Esophagus muscularis mucosa (tissue), 4 donors: ENCODE results near the gene LACTBL1. TPM values are rescaled to one million over a fixed set of nuclear protein-coding genes. Genes with fewer than 3 reads are reported as not detected.

Experiments
- DNase-seq: peaks from one replicate; pipeline ENCODE4 v3.0.0-alpha.2; 2017; ENCODE audit errors: extremely low spot score
- H3K27ac ChIP-seq, 4 donors: fragments of 200-600 bp; sonication (generic); replicated peaks in 1 of 4; 1 replicate in 3 of 4; 2 replicates in 1 of 4; pipeline ENCODE4 v1.5.1; 2016 to 2019; ENCODE audit warnings: mild to moderate bottlenecking in 1 of 4
- H3K27me3 ChIP-seq, 4 donors: fragments of 200-600 bp; sonication (generic); one replicate each; pipeline versions ENCODE4 v1.5.1 to v1.6.0; 2016 to 2019
- H3K36me3 ChIP-seq, 4 donors: fragments of 200-600 bp; sonication (generic); one replicate each; pipeline ENCODE4 v1.5.1; 2016 to 2019
- H3K4me1 ChIP-seq, 4 donors: fragments of 200-600 bp; sonication (generic); one replicate each; pipeline ENCODE4 v1.5.1; 2016 to 2019
- H3K4me3 ChIP-seq, 4 donors: fragments of 200-600 bp; sonication (generic); 1 replicate in 2 of 4; 2 replicates in 2 of 4; pipeline ENCODE4 v1.5.1; 2016 to 2019; ENCODE audit warnings: mild to moderate bottlenecking in 4 of 4, moderate library complexity in 1 of 4
- H3K9me3 ChIP-seq, 4 donors: fragments of 200-600 bp; sonication (generic); 1 replicate in 3 of 4; 2 replicates in 1 of 4; pipeline ENCODE4 v1.5.1; 2016 to 2019
- EP300 ChIP-seq: sonication (generic); formaldehyde crosslinking; IDR thresholded peaks from one replicate; pipeline ENCODE4 v1.6.1; 2017; ENCODE audit warnings: antibody characterized with exemption
- POLR2A ChIP-seq: fragments of 450-650 bp; IDR thresholded peaks from one replicate; pipeline ENCODE4 v1.6.1; 2017; ENCODE audit warnings: antibody characterized with exemption, moderate library complexity, mild to moderate bottlenecking, low read depth
- POLR2AphosphoS5 ChIP-seq, 2 donors: sonication (generic); formaldehyde crosslinking; IDR thresholded peaks; one replicate each; pipeline ENCODE4 v1.6.1; 2017; ENCODE audit warnings: antibody characterized with exemption in 2 of 2
- WGBS: methylation state at CpG from one replicate; pipeline ENCODE4 v1.1.5; 2018; 5-methylcytosine and 5-hydroxymethylcytosine counted together
- intact Hi-C: fragments of 100-400 bp; cut with DNase I; formaldehyde crosslinking; loops from one replicate; pipeline ENCODE4 v1.15.1; 2023
- total RNA-seq, 4 donors: library from RNA; depleted of rRNA; stranded (reverse); fragments of >200 nt; gene quantifications; one replicate each; pipeline versions ENCODE4 v1.1.0 to v1.2.1, GENCODE V29; 2016
- TF ChIP-seq, protein P1 (sequence below), 3 experiments: fragments of 200-600 bp in 2 of 3; fragments of 450-650 bp in 1 of 3; sonication (generic) in 2 of 3; IDR thresholded peaks; one replicate each; pipeline ENCODE4 v1.5.1; 2017 to 2019; ENCODE audit warnings: antibody characterized with exemption in 3 of 3, mild to moderate bottlenecking in 2 of 3, moderate library complexity in 1 of 3

Gene LACTBL1
- total RNA-seq, 4 donors from 2014 or later = not detected

DNA sequence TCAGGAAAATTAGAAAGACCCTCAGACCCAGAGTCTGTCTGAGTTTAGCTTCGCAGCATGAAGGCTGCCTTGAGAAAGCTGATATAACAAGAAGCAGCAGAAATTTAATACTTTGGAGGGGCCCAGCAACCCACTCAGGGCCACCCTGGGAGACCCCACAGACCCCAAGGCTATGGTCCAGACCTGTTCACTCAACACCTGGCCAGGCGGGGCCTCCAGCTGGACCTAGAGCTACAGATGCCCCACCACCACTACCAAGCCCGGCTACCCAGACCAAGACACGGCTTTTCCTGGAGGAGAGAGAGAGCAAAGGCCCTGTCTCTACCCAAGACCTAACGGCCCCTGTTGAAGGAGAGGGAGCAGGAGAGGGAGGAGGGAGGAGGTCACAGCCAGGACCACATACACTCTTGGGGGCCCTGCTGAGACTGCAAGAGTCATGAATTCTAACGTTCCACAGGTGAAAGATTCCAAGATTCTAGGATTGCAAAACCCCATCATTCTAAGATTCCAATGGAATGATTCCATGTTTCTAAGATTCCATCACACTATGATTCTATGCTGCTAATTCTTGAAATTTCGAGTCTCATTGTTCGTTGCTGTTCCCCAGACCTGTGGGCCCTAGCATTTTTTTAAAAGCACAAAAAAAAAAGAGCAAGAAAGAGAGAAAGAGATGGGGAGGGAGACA lies 53.2 kb downstream of the LACTBL1 start:
- peaks cover 0 to 19% (median 0%) of the 10 kb centered on the region in 4 donors for H3K27me3 ChIP-seq
- DNase-seq = no peak
- H3K4me1 ChIP-seq = peaks cover 8 to 27% (median 15%) of the 10 kb centered on the region in 4 donors
- no peak overlapping the region for H3K27ac ChIP-seq
- H3K4me3 ChIP-seq = no peak overlapping the region
- intact Hi-C loops = no loop called here
- TF ChIP-seq POLR2A (no peak), EP300 (no peak), POLR2AphosphoS5 (IDR thresholded peaks at IDR 0.05) (no peak)
- TF ChIP-seq, protein P1, sequence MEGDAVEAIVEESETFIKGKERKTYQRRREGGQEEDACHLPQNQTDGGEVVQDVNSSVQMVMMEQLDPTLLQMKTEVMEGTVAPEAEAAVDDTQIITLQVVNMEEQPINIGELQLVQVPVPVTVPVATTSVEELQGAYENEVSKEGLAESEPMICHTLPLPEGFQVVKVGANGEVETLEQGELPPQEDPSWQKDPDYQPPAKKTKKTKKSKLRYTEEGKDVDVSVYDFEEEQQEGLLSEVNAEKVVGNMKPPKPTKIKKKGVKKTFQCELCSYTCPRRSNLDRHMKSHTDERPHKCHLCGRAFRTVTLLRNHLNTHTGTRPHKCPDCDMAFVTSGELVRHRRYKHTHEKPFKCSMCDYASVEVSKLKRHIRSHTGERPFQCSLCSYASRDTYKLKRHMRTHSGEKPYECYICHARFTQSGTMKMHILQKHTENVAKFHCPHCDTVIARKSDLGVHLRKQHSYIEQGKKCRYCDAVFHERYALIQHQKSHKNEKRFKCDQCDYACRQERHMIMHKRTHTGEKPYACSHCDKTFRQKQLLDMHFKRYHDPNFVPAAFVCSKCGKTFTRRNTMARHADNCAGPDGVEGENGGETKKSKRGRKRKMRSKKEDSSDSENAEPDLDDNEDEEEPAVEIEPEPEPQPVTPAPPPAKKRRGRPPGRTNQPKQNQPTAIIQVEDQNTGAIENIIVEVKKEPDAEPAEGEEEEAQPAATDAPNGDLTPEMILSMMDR (IDR thresholded peaks at IDR 0.05) = no peak
- 74% methylated on average over 8 of the region's 8 CpGs for WGBS
- no peaks in the 10 kb centered on the region for H3K9me3 ChIP-seq
- H3K36me3 ChIP-seq = no peaks in the 10 kb centered on the region

DNA sequence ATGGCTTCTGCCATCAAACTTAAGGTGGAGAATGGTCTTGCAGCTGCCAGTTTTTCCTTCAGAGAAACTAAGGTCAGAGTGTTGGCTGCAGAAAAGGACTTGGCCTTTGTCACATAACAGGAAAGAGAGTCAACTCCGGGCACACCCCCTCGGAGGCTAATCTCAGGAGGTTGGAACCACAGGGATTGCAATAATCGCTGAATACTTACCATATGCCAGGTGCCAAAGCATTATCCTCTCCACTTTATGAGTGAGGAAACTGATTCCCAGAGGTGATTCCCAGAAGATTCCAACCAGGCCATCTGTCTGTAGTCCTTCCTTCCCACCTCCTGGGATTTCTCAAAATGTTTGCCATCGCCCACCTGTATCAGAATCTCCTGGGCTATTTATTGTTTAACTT lies 54.0 kb downstream of the LACTBL1 start:
- 97% methylated on average over 3 of the region's 4 CpGs for WGBS
- Histone ChIP-seq H3K27ac (no peak overlapping the region), H3K36me3 (no peaks in the 10 kb centered on the region), H3K4me1 (peaks cover 8 to 27% (median 15%) of the 10 kb centered on the region in 4 donors), H3K4me3 (no peak overlapping the region), H3K27me3 (peaks cover 0 to 17% (median 0%) of the 10 kb centered on the region in 4 donors), H3K9me3 (no peaks in the 10 kb centered on the region)
- intact Hi-C loops = no loop called here
- DNase-seq = no peak
- TF ChIP-seq, protein P1 (IDR thresholded peaks at IDR 0.05) = no peak
- TF ChIP-seq EP300 (no peak), POLR2AphosphoS5 (IDR thresholded peaks at IDR 0.05) (no peak), POLR2A (no peak)

DNA sequence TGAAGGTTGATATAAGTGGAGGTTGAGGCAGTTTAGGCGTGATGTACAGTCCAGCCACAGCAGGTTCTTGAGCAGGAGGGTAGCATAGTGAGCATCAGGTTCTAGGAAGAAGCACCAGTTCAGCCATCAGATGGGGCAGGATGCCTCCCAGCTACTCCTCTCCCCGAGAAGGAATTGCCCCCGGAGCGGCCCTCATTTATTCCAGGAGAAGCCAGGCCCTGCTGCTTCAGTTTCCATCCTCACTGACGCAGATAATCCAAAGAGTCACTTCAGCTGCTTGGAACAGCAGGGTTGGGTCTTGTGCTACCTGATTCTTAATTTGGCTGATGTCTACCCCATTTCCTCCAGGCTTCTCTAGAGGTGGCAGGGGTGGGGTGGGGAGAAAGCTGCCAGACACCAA lies 54.7 kb downstream of the LACTBL1 start:
- peaks cover 0 to 21% (median 0%) of the 10 kb centered on the region in 4 donors for H3K27me3 ChIP-seq
- H3K9me3 ChIP-seq = no peaks in the 10 kb centered on the region
- H3K4me3 ChIP-seq = no peak overlapping the region
- H3K36me3 ChIP-seq = no peaks in the 10 kb centered on the region
- DNase-seq = no peak
- 93% methylated on average over 5 of the region's 5 CpGs for WGBS
- TF ChIP-seq EP300 (no peak), POLR2A (no peak), POLR2AphosphoS5 (IDR thresholded peaks at IDR 0.05) (no peak)
- TF ChIP-seq, protein P1 (IDR thresholded peaks at IDR 0.05) = no peak
- peaks cover 8 to 27% (median 15%) of the 10 kb centered on the region in 4 donors for H3K4me1 ChIP-seq
- no peak overlapping the region for H3K27ac ChIP-seq
- intact Hi-C loops = no loop called here

DNA sequence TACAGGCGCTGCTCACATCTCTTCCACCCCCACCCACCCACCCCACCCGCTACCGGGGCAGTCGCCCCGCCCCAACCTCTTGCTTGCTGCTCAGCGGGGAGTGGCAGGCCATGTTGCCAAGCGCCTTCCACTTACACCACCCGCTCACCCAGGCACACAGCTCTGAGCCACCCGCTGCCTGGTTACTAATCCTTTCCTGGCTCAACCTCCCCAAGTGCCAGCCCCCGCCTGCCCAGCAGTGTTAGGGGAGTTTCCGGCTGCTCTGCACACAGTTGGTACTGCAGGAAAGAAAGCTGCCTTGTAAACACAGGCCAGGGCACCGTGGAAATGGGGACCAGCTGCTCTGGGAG lies 56.2 kb downstream of the LACTBL1 start:
- no peak overlapping the region for H3K27ac ChIP-seq
- intact Hi-C loops = no loop called here
- no peak for DNase-seq
- no peaks in the 10 kb centered on the region for H3K9me3 ChIP-seq
- TF ChIP-seq EP300 = no peak
- no peak for TF ChIP-seq POLR2A
- no peak for TF ChIP-seq POLR2AphosphoS5 (IDR thresholded peaks at IDR 0.05)
- TF ChIP-seq, protein P1 (IDR thresholded peaks at IDR 0.05) = no peak
- H3K36me3 ChIP-seq = no peaks in the 10 kb centered on the region
- peaks cover 6 to 24% (median 14%) of the 10 kb centered on the region in 4 donors for H3K4me1 ChIP-seq
- no peak overlapping the region for H3K4me3 ChIP-seq
- peaks cover 0 to 25% (median 0%) of the 10 kb centered on the region in 4 donors for H3K27me3 ChIP-seq
- WGBS = 83% methylated on average over 1 of the region's 12 CpGs
